Measurements from ENCODE around the gene PDXP.
A peak's percentile ranks its signal among the peaks of the same experiment; 100 is the strongest.
"Not testable (repeated sequence)": the region's sequence is repeated elsewhere in the genome, so short reads cannot be mapped to it uniquely, and the experiment has no call there.

PDXP gene

GRCh38 chr22:37658133-37659065 lies at the start of gene PDXP:
Gene PDXP (plus strand): TSS chr22:37658723. CDS start chr22:37658783, 60 bp downstream.
- Mint-ChIP-seq H3K4me3 (peak within 1 kb of the TSS; percentile 92 to 94), H3K36me3 (peaks cover 29 to 40% of the 10 kb centered on the region in 2 donors), H3K9me3 (peaks cover 0 to 3% of the 10 kb centered on the region in 2 donors), H3K4me1 (peaks cover 38 to 52% of the 10 kb centered on the region in 2 donors), H3K27me3 (no peaks in the 10 kb centered on the region), H3K27ac (peak within 1 kb of the TSS; percentile 97)
- peak; percentile 98 for DNase-seq
- ATAC-seq (replicated peaks), result peak; percentile 92 to 94

- H3K4me3 Mint-ChIP-seq, result peak overlapping the region; percentile 98
- peaks cover 24 to 48% of the 10 kb centered on the region in 2 donors for H3K4me1 Mint-ChIP-seq
- H3K36me3 Mint-ChIP-seq, result peaks cover 11 to 23% of the 10 kb centered on the region in 2 donors
- ATAC-seq (replicated peaks) (peak in 1 of 2 donors; percentile 5), DNase-seq (peak; percentile 37)
- H3K27me3 Mint-ChIP-seq, result peaks cover 7 to 12% of the 10 kb centered on the region in 2 donors
- H3K27ac Mint-ChIP-seq, result peak overlapping the region; percentile 99
- no peaks in the 10 kb centered on the region for H3K9me3 Mint-ChIP-seq
Observed at GRCh38 chr22:37609240-37610152, 49.0 kb upstream of the PDXP start.

- H3K4me3 Mint-ChIP-seq, result peak overlapping the region; percentile 98
- not testable (repeated sequence) for H3K27me3 Mint-ChIP-seq; ATAC-seq (replicated peaks); H3K9me3 Mint-ChIP-seq; DNase-seq
- peaks cover 26 to 48% of the 10 kb centered on the region in 2 donors for H3K4me1 Mint-ChIP-seq
- peak overlapping the region; percentile 99 for H3K27ac Mint-ChIP-seq
- peaks cover 15 to 28% of the 10 kb centered on the region in 2 donors for H3K36me3 Mint-ChIP-seq
Observed at GRCh38 chr22:37610153-37610475, 48.4 kb upstream of the PDXP start.

GRCh38 chr22:37610480-37611129 lies 47.9 kb upstream of the PDXP start:
- DNase-seq, result no peak

GRCh38 chr22:37611207-37611606 lies 47.3 kb upstream of the PDXP start:
- H3K9me3 Mint-ChIP-seq, result no peaks in the 10 kb centered on the region
- H3K27ac Mint-ChIP-seq, result no peak overlapping the region
- ATAC-seq (replicated peaks) (no peak), DNase-seq (no peak)
- H3K27me3 Mint-ChIP-seq, result no peaks in the 10 kb centered on the region
- H3K4me1 Mint-ChIP-seq, result peaks cover 26 to 48% of the 10 kb centered on the region in 2 donors
- no peak overlapping the region for H3K4me3 Mint-ChIP-seq
- peaks cover 16 to 32% of the 10 kb centered on the region in 2 donors for H3K36me3 Mint-ChIP-seq

More at GRCh38 chr22:37610480-37611129, 47.9 kb upstream of the PDXP start:
- no peak for ATAC-seq (replicated peaks)
- H3K4me1 Mint-ChIP-seq, result peaks cover 26 to 48% of the 10 kb centered on the region in 2 donors
- H3K27me3 Mint-ChIP-seq, result peaks cover 3 to 4% of the 10 kb centered on the region in 2 donors
- peak overlapping the region; percentile 98 for H3K4me3 Mint-ChIP-seq
- no peaks in the 10 kb centered on the region for H3K9me3 Mint-ChIP-seq
- peak overlapping the region; percentile 99 for H3K27ac Mint-ChIP-seq
- H3K36me3 Mint-ChIP-seq, result peaks cover 15 to 28% of the 10 kb centered on the region in 2 donors

- no peaks in the 10 kb centered on the region for H3K27me3 Mint-ChIP-seq
- H3K4me1 Mint-ChIP-seq, result peaks cover 6 to 14% of the 10 kb centered on the region in 2 donors
- peak overlapping the region; percentile 59 for H3K27ac Mint-ChIP-seq
- peaks cover 30 to 57% of the 10 kb centered on the region in 2 donors for H3K36me3 Mint-ChIP-seq
- ATAC-seq (replicated peaks) (peak in 1 of 2 donors; percentile 54), DNase-seq (no peak)
- H3K4me3 Mint-ChIP-seq, result no peak overlapping the region
- H3K9me3 Mint-ChIP-seq, result no peaks in the 10 kb centered on the region
Observed at GRCh38 chr22:37616201-37617083, 42.1 kb upstream of the PDXP start.

GRCh38 chr22:37617431-37617830 lies 41.1 kb upstream of the PDXP start:
- no peak for ATAC-seq (replicated peaks)
- Mint-ChIP-seq H3K36me3 (peaks cover 30 to 61% of the 10 kb centered on the region in 2 donors), H3K4me1 (peaks cover 6 to 14% of the 10 kb centered on the region in 2 donors), H3K27ac (no peak overlapping the region), H3K9me3 (no peaks in the 10 kb centered on the region), H3K27me3 (no peaks in the 10 kb centered on the region), H3K4me3 (no peak overlapping the region)
- no peak for DNase-seq

GRCh38 chr22:37618072-37618656 lies 40.4 kb upstream of the PDXP start:
- ATAC-seq (replicated peaks) (peak; percentile 45 to 54), DNase-seq (no peak)
- H3K36me3 Mint-ChIP-seq, result peaks cover 30 to 65% of the 10 kb centered on the region in 2 donors
- H3K4me1 Mint-ChIP-seq, result peaks cover 8 to 14% of the 10 kb centered on the region in 2 donors
- H3K4me3 Mint-ChIP-seq, result no peak overlapping the region
- H3K27me3 Mint-ChIP-seq, result no peaks in the 10 kb centered on the region
- no peak overlapping the region for H3K27ac Mint-ChIP-seq
- H3K9me3 Mint-ChIP-seq, result no peaks in the 10 kb centered on the region

- H3K9me3 Mint-ChIP-seq, result no peaks in the 10 kb centered on the region
- H3K27ac Mint-ChIP-seq, result no peak overlapping the region
- peaks cover 9 to 13% of the 10 kb centered on the region in 2 donors for H3K4me1 Mint-ChIP-seq
- ATAC-seq (replicated peaks) (no peak), DNase-seq (no peak)
- no peaks in the 10 kb centered on the region for H3K27me3 Mint-ChIP-seq
- no peak overlapping the region for H3K4me3 Mint-ChIP-seq
- H3K36me3 Mint-ChIP-seq, result peaks cover 26 to 62% of the 10 kb centered on the region in 2 donors
Observed at GRCh38 chr22:37618674-37619073, 39.8 kb upstream of the PDXP start.

GRCh38 chr22:37619991-37620390 lies 38.5 kb upstream of the PDXP start:
- peaks cover 13 to 24% of the 10 kb centered on the region in 2 donors for H3K4me1 Mint-ChIP-seq
- H3K27me3 Mint-ChIP-seq, result no peaks in the 10 kb centered on the region
- ATAC-seq (replicated peaks) (no peak), DNase-seq (no peak)
- peaks cover 27 to 61% of the 10 kb centered on the region in 2 donors for H3K36me3 Mint-ChIP-seq
- no peak overlapping the region for H3K27ac Mint-ChIP-seq
- no peaks in the 10 kb centered on the region for H3K9me3 Mint-ChIP-seq
- H3K4me3 Mint-ChIP-seq, result no peak overlapping the region

GRCh38 chr22:37621352-37621860 lies 37.1 kb upstream of the PDXP start:
- H3K27me3 Mint-ChIP-seq, result no peaks in the 10 kb centered on the region

GRCh38 chr22:37623075-37624016 lies 35.2 kb upstream of the PDXP start:
- peaks cover 38 to 63% of the 10 kb centered on the region in 2 donors for H3K36me3 Mint-ChIP-seq
- ATAC-seq (replicated peaks) (peak; percentile 80 to 84), DNase-seq (peak; percentile 65)
- H3K27ac Mint-ChIP-seq, result peak overlapping the region; percentile 96
- H3K4me1 Mint-ChIP-seq, result peaks cover 34 to 57% of the 10 kb centered on the region in 2 donors
- peak overlapping the region in 1 of 2 donors; percentile 57 for H3K4me3 Mint-ChIP-seq
- no peaks in the 10 kb centered on the region for H3K27me3 Mint-ChIP-seq
- H3K9me3 Mint-ChIP-seq, result no peaks in the 10 kb centered on the region

More at GRCh38 chr22:37621352-37621860, 37.1 kb upstream of the PDXP start:
- H3K27ac Mint-ChIP-seq, result peak overlapping the region; percentile 25
- peaks cover 36 to 68% of the 10 kb centered on the region in 2 donors for H3K36me3 Mint-ChIP-seq
- DNase-seq, result no peak
- peaks cover 25 to 38% of the 10 kb centered on the region in 2 donors for H3K4me1 Mint-ChIP-seq
- no peak overlapping the region for H3K4me3 Mint-ChIP-seq
- H3K9me3 Mint-ChIP-seq, result no peaks in the 10 kb centered on the region
- no peak for ATAC-seq (replicated peaks)
